ENCODE data around the gene KIF20B.

GRCh38 chr10:89793649-89794254, 92.4 kb downstream of the KIF20B start:
- TF ChIP-seq EZH2 (IDR thresholded peaks at IDR 0.05) (no peak), CTCF (IDR thresholded peaks at IDR 0.05) (peak; percentile 92), EZH2phosphoT487 (IDR thresholded peaks at IDR 0.05) (no peak)

Data from neural progenitor cell (in vitro differentiated cells).